Esophagus squamous epithelium (tissue), 4 donors: Measurements from ENCODE around the gene PNP.

Source experiments
- CTCF ChIP-seq, 6 experiments: fragments of 450-650 bp in 4 of 6; fragments of 200-600 bp in 2 of 6; sonication (generic) in 2 of 6; IDR thresholded peaks; one replicate each; pipeline ENCODE4 v1.5.1; 2016 to 2019; ENCODE audit warnings: antibody characterized with exemption in 6 of 6, mild to moderate bottlenecking in 4 of 6, moderate library complexity in 4 of 6
- POLR2A ChIP-seq, 4 donors: fragments of 450-650 bp; IDR thresholded peaks; one replicate each; pipeline ENCODE4 v1.6.1; 2017; ENCODE audit warnings: antibody characterized with exemption in 4 of 4, mild to moderate bottlenecking in 4 of 4, moderate library complexity in 3 of 4

GRCh38 chr14:20477211-20477876, 8.1 kb downstream of the PNP start:
- no peak for TF ChIP-seq CTCF (IDR thresholded peaks at IDR 0.05)
- TF ChIP-seq POLR2A (IDR thresholded peaks at IDR 0.05) = no peak
